Breast epithelium (tissue), 3 donors: ENCODE measurements around the gene GTPBP4.

Source experiments
- POLR2A ChIP-seq: fragments of 450-650 bp; IDR thresholded peaks from one replicate; pipeline ENCODE4 v1.6.1; 2016; ENCODE audit warnings: antibody characterized with exemption, mild to moderate bottlenecking, moderate library complexity
- TF ChIP-seq, protein P1 (sequence below), 3 donors: fragments of 450-650 bp; IDR thresholded peaks; one replicate each; pipeline ENCODE4 v1.5.1; 2016 to 2017; ENCODE audit warnings: antibody characterized with exemption in 3 of 3, mild to moderate bottlenecking in 3 of 3, moderate library complexity in 3 of 3

DNA sequence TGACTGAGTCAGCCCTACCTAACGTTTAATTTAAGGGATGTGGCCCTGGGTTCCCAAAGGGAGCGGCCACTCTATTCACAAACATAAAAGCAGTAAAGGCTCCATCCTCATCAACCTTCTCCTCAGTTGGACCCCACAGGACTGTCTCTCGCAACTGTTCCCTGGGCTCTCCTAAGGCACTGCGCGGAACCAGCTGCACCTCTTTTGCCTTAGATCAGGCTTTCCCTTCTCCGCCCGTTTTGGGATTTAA is 689 bp upstream of the GTPBP4 start:
- no peak for TF ChIP-seq POLR2A
- TF ChIP-seq, protein P1, sequence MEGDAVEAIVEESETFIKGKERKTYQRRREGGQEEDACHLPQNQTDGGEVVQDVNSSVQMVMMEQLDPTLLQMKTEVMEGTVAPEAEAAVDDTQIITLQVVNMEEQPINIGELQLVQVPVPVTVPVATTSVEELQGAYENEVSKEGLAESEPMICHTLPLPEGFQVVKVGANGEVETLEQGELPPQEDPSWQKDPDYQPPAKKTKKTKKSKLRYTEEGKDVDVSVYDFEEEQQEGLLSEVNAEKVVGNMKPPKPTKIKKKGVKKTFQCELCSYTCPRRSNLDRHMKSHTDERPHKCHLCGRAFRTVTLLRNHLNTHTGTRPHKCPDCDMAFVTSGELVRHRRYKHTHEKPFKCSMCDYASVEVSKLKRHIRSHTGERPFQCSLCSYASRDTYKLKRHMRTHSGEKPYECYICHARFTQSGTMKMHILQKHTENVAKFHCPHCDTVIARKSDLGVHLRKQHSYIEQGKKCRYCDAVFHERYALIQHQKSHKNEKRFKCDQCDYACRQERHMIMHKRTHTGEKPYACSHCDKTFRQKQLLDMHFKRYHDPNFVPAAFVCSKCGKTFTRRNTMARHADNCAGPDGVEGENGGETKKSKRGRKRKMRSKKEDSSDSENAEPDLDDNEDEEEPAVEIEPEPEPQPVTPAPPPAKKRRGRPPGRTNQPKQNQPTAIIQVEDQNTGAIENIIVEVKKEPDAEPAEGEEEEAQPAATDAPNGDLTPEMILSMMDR (IDR thresholded peaks at IDR 0.05) = no peak
